Erythroblast (primary cell): ENCODE data around the gene PRKG1.

ENCODE experiments used
- GATA1 ChIP-seq: IDR thresholded peaks from 2 replicates; pipeline ENCODE4 v1.6.1; 2011; ENCODE audit warnings: low read depth, mild to moderate bottlenecking, control low read depth, low read length, moderate library complexity
- POLR2A ChIP-seq: IDR thresholded peaks from 2 replicates; pipeline ENCODE4 v1.6.1; 2011; ENCODE audit warnings: mild to moderate bottlenecking, low read length

DNA sequence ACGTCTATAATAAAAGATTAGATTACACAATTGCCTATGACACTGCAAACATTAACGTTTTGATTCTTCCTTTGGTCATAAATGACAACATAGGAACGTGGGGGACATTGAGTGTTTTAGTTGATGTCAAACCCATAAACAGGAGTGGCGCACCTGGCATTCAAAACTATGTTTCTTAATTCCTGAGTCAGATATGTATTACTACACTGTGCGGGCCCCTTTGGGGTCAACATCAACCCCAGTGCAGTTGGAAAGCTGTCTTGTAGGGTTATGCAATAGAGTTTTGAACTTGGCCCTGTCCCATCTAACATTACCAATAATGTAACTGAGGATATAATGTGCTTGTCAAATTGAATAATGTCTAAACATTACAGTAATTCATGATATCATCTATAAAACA, 468.6 kb downstream of the PRKG1 start:
- TF ChIP-seq POLR2A, result no peak
- TF ChIP-seq GATA1, result no peak
